ENCODE data around the gene INPP5D.

DNA sequence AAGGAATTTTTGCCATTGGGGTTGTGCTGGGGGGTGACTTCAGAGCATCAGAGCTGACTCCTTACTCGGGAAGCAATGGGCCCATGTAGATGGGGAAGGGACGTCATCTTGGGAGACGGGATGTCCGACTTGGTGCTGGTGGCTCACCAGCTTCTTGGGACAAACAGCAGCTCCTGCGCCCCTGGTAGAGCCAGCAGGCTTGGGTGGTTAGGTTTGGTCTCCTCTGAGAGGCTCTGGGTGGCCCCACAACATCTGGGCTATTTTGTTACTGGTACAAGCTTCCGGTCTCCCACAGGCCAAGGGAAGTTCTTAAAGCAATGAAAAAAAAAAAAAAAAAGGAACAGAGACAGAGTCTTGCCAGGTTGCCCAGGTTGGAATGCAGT, 48.9 kb upstream of the INPP5D start:
- TF ChIP-seq, protein P1, sequence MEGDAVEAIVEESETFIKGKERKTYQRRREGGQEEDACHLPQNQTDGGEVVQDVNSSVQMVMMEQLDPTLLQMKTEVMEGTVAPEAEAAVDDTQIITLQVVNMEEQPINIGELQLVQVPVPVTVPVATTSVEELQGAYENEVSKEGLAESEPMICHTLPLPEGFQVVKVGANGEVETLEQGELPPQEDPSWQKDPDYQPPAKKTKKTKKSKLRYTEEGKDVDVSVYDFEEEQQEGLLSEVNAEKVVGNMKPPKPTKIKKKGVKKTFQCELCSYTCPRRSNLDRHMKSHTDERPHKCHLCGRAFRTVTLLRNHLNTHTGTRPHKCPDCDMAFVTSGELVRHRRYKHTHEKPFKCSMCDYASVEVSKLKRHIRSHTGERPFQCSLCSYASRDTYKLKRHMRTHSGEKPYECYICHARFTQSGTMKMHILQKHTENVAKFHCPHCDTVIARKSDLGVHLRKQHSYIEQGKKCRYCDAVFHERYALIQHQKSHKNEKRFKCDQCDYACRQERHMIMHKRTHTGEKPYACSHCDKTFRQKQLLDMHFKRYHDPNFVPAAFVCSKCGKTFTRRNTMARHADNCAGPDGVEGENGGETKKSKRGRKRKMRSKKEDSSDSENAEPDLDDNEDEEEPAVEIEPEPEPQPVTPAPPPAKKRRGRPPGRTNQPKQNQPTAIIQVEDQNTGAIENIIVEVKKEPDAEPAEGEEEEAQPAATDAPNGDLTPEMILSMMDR (IDR thresholded peaks at IDR 0.05; ENCODE audit: low read depth, low read length, poor library complexity, severe bottlenecking): no peak
- TF ChIP-seq EZH2phosphoT487 (IDR thresholded peaks at IDR 0.05; ENCODE audit: borderline replicate concordance, low read length): no peak

Measured in DOHH2 (cell line).